IPS DF 6.9 (cell line): ENCODE results near the gene ATP13A2.

Source experiments
- DNase-seq: peaks from one replicate; pipeline ENCODE4 v3.0.0-alpha.2; 2013; ENCODE audit warnings: low read depth, low spot score
- H3K27ac ChIP-seq: one replicate; pipeline ENCODE4 v1.5.1; 2013; ENCODE audit warnings: low read length, control low read depth
- H3K27me3 ChIP-seq: 2 replicates; pipeline ENCODE4 v1.6.1; 2013; ENCODE audit warnings: mild to moderate bottlenecking, low read length; ENCODE audit not compliant: control insufficient read depth, insufficient read depth
- H3K36me3 ChIP-seq: 2 replicates; pipeline ENCODE4 v1.6.1; 2013; ENCODE audit warnings: low read length; ENCODE audit not compliant: control insufficient read depth, insufficient read depth
- H3K4me1 ChIP-seq: 2 replicates; pipeline ENCODE4 v1.6.1; 2013; ENCODE audit warnings: low read length; ENCODE audit not compliant: control insufficient read depth, insufficient read depth
- H3K4me3 ChIP-seq: 2 replicates; pipeline ENCODE4 v1.5.1; 2013; ENCODE audit warnings: mild to moderate bottlenecking, low read length
- H3K9me3 ChIP-seq: 2 replicates; pipeline ENCODE4 v1.6.1; 2013; ENCODE audit warnings: low read length, inconsistent platforms; ENCODE audit not compliant: control insufficient read depth, insufficient read depth
- WGBS: extraction: QIAGEN DNeasy Blood & Tissue Kit; methylation state at CpG from one replicate; pipeline ENCODE4 v1.1.7; 2013; ENCODE audit warnings: mixed read lengths, missing lambda C conversion rate; ENCODE audit not compliant: insufficient read length, insufficient coverage; 5-methylcytosine and 5-hydroxymethylcytosine counted together

Gene ATP13A2

DNA sequence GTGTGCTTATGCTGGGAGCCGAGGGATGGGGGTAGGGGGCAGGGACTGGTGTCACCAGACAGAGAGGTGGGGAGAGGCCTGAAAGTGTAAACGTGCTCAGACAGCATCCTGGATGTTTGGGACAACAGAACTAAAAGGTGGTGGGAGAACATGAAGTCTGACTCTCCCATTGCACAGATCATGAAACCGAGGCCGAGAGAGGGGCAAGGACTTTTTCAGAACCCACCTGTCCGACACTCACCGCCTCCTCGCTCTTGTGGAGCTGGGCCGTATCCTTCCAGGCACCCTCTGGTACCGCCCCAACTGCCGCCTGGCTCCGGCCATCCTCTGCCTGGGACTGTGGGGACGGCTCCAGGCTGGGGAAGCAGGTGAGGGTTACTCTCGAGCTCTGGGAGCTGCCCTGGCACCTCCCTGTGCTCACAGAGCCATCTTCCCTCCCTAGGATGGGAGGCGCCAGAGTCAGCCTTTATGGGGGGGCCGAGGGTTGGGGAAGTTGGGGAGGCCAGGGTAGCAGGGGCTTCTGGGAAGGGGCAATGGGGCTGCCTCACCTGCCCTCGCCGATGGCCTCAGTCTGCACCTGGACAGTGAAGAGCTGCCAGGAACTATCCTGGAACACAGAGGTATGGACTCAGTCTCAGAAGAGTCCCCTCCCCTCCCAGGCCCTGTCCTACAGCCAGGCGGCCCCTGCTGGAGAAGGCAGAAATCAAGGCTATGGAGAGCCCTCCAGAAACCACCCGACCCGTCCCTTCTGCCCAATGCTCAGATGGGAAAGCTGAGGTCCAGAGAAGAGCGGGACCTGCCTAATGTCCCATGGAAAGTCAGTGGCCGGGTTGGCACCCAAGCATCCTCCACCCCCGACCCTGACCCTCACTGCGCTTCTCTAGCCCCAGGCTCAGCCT, 7.0 kb downstream of the ATP13A2 start:
- DNase-seq = no peak
- peaks cover 19% of the 10 kb centered on the region for H3K36me3 ChIP-seq
- H3K4me1 ChIP-seq = peaks cover 2% of the 10 kb centered on the region; the same call in 1 of the 2 replicates
- H3K4me3 ChIP-seq = no peak overlapping the region
- H3K27ac ChIP-seq = no peak overlapping the region
- H3K27me3 ChIP-seq = no peaks in the 10 kb centered on the region
- no peaks in the 10 kb centered on the region for H3K9me3 ChIP-seq
- no CpG with 5 or more reads among the region's 24 CpGs for WGBS

DNA sequence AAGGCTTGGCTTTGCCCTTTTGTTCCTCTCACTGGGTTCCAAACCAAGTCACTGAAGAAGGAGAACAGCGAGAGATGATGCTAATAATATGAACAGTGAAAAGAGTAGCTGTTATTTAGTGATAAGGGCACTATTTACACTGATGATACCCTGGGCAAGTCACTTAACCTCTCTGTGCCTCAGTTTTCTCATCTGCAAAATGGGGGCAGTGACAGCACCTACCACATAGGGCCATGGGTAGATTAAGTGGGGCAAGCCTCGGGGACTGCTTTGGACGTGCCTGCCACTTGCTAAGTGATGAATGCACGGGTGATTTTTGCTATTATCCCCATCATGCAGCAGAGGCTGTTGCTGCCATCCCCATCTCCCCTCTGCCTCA, 9.2 kb downstream of the ATP13A2 start:
- Histone ChIP-seq H3K27ac (no peak overlapping the region), H3K27me3 (no peaks in the 10 kb centered on the region), H3K36me3 (peaks cover 19% of the 10 kb centered on the region), H3K9me3 (no peaks in the 10 kb centered on the region), H3K4me3 (no peak overlapping the region), H3K4me1 (no peaks in the 10 kb centered on the region)
- no CpG with 5 or more reads among the region's 4 CpGs for WGBS
- DNase-seq = no peak

DNA sequence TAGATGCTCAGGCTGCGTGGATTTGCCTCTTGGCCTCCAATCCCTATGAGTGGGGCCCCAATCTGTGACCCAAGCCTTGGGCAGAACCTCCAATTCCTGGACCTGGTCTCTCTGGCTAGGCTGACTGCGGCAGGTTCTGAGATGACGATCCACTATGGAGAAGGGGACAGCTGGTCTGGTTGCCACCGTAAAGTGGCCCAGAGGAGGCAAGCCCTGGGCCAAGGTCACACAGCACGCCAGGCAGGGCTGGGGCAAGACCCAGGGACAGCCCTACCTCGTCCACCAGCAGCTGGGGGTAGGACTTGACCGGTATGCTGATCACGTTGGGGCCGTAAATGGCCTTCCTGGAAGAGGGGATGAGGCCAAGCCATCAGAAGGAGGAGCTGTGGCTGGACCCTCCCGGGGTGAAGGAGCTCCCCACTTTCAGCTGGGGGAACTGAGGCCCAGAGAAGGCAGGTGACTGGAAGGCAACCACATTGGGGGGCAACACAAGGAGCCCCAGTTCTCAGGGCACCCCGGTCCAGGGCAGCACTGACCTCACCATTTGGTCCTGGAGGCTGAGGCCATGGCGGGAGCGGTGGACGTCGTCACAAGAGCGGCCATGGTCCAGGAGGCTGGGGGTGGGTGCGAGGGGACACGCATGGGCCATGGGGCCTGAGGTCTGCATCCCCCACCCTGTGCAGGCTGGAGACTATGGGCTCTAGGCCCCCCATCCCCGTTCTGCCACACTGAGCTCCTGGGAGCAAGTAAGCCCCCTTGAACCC, 9.8 kb downstream of the ATP13A2 start:
- Histone ChIP-seq H3K27me3 (no peaks in the 10 kb centered on the region), H3K9me3 (no peaks in the 10 kb centered on the region), H3K4me1 (no peaks in the 10 kb centered on the region), H3K27ac (no peak overlapping the region), H3K36me3 (peaks cover 19% of the 10 kb centered on the region), H3K4me3 (no peak overlapping the region)
- no CpG with 5 or more reads among the region's 19 CpGs for WGBS
- no peak for DNase-seq

GRCh38 chr1:16999863-17000262, 11.9 kb downstream of the ATP13A2 start:
- Histone ChIP-seq H3K4me3 (no peak overlapping the region), H3K36me3 (peaks cover 23% of the 10 kb centered on the region), H3K9me3 (no peaks in the 10 kb centered on the region), H3K27ac (no peak overlapping the region), H3K4me1 (no peaks in the 10 kb centered on the region), H3K27me3 (no peaks in the 10 kb centered on the region)
- no peak for DNase-seq
- WGBS = no CpG with 5 or more reads among the region's 8 CpGs

DNA sequence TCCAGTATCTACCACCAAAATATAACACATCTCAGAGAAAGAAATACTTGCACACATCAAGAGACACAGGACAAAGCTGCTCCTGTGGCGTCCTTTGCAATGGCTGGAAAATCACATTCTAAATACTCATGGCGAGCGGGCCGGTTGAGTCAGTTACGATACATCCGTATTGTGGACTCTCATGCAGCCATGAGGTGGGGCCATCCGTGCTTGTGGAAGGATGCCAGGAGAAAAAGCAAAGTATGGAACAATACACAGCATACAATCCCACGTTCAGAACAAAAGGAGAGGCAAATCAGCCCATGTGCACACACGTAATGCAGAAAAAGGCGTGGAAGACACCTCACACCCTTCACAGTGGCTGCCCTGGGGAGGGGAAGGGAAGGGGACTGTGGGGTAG, 13.1 kb downstream of the ATP13A2 start:
- peaks cover 15% of the 10 kb centered on the region for H3K36me3 ChIP-seq
- H3K27ac ChIP-seq = no peak overlapping the region
- no peaks in the 10 kb centered on the region for H3K9me3 ChIP-seq
- H3K4me3 ChIP-seq = no peak overlapping the region
- DNase-seq = no peak
- no peaks in the 10 kb centered on the region for H3K4me1 ChIP-seq
- WGBS = no CpG with 5 or more reads among the region's 10 CpGs
- no peaks in the 10 kb centered on the region for H3K27me3 ChIP-seq

GRCh38 chr1:16996845-16997244, 14.9 kb downstream of the ATP13A2 start:
- peaks cover 7% of the 10 kb centered on the region for H3K36me3 ChIP-seq
- no peak for DNase-seq
- H3K27ac ChIP-seq = no peak overlapping the region
- H3K4me1 ChIP-seq = no peaks in the 10 kb centered on the region
- WGBS = no CpG with 5 or more reads among the region's 14 CpGs
- no peaks in the 10 kb centered on the region for H3K27me3 ChIP-seq
- H3K4me3 ChIP-seq = no peak overlapping the region
- no peaks in the 10 kb centered on the region for H3K9me3 ChIP-seq

GRCh38 chr1:16993521-16994038, 18.1 kb downstream of the ATP13A2 start:
- H3K4me3 ChIP-seq = no peak overlapping the region
- no CpG with 5 or more reads among the region's 15 CpGs for WGBS
- no peaks in the 10 kb centered on the region for H3K27me3 ChIP-seq
- no peaks in the 10 kb centered on the region for H3K9me3 ChIP-seq
- peaks cover 7% of the 10 kb centered on the region for H3K36me3 ChIP-seq
- no peak for DNase-seq
- no peak overlapping the region for H3K27ac ChIP-seq
- H3K4me1 ChIP-seq = no peaks in the 10 kb centered on the region

DNA sequence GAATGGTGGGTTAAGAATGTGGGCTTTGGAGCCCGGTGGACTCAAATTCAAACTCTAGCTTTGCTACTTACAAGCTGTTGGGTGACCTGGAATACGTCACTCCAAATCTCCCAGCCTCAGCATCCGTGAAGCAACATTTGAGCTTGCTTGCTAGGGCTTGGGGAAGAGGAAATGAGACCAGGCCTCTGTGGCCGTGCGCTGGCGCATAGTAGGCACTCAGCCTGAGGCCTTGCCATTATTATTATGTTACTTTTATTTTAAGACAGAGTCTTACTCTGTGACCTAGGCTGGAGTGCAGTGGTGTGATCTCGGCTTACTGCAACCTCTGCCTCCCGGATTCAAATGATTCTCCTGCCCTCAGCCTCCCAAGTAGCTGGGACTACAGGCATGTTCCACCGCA, 19.1 kb downstream of the ATP13A2 start:
- Histone ChIP-seq H3K4me3 (no peak overlapping the region), H3K27ac (no peak overlapping the region), H3K9me3 (no peaks in the 10 kb centered on the region), H3K4me1 (no peaks in the 10 kb centered on the region), H3K27me3 (no peaks in the 10 kb centered on the region), H3K36me3 (peaks cover 10% of the 10 kb centered on the region)
- DNase-seq = no peak
- WGBS = no CpG with 5 or more reads among the region's 9 CpGs

GRCh38 chr1:16992102-16992501, 19.6 kb downstream of the ATP13A2 start:
- Histone ChIP-seq H3K27me3 (no peaks in the 10 kb centered on the region), H3K27ac (no peak overlapping the region), H3K4me1 (no peaks in the 10 kb centered on the region), H3K9me3 (no peaks in the 10 kb centered on the region), H3K4me3 (no peak overlapping the region), H3K36me3 (peaks cover 10% of the 10 kb centered on the region)
- WGBS = no CpG with 5 or more reads among the region's 12 CpGs
- DNase-seq = no peak

DNA sequence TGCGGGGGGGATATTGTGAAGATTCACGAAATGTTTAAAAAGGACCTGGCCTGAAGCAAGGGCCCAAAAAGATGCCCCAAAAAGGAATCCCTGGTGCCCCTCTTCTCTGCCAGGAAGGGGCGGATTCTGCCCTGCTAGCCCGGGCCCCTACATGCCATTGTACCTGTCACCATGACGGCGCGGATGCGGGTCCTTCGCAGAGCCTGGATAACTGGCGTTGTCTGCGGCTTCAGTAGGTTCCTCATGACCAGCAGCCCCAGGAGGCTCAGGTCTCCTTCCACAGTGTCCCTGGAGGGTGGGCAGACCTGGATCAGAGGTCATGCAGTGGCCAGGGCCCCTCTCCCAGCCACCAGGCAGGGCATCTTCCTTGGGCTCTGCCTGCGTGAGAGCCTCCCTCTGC, 20.2 kb downstream of the ATP13A2 start:
- no peak overlapping the region for H3K4me3 ChIP-seq
- no peak for DNase-seq
- peaks cover 10% of the 10 kb centered on the region for H3K36me3 ChIP-seq
- H3K4me1 ChIP-seq = no peaks in the 10 kb centered on the region
- no peak overlapping the region for H3K27ac ChIP-seq
- no peaks in the 10 kb centered on the region for H3K27me3 ChIP-seq
- no peaks in the 10 kb centered on the region for H3K9me3 ChIP-seq
- no CpG with 5 or more reads among the region's 12 CpGs for WGBS
